ENCODE results near the gene OTX1.

The OTX1 gene

DNA sequence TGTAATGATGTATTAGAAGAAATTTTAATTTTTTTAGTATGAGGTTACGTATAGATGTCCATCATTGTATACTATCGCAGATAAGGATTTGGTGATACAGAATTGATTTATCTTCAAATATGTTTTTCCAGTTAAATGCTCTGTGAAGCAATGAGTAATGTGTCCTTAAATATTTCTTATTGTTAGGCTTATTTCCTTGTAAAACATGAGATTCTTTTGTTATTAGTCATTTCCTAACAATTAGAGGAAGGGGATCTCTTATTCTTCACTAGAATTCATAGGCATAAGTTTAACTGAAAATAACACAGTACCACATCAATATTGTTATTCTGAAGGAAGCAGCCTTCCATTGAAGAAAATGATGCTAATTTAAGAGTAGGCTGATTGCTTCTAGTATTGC, 15.5 kb upstream of the OTX1 start:
- H3K36me3 ChIP-seq (ENCODE audit: insufficient read depth, low read length): no peaks in the 10 kb centered on the region
- H3K9me3 ChIP-seq (ENCODE audit: control insufficient read depth, insufficient read depth, low read length): no peaks in the 10 kb centered on the region
- no peak overlapping the region for H3K9ac ChIP-seq (ENCODE audit: low read depth, low read length)
- H3K4me1 ChIP-seq (ENCODE audit: insufficient read depth, low read length): peaks cover 12% of the 10 kb centered on the region

- Histone ChIP-seq H3K4me1 (ENCODE audit: insufficient read depth, low read length) (peaks cover 16% of the 10 kb centered on the region), H3K36me3 (ENCODE audit: insufficient read depth, low read length) (no peaks in the 10 kb centered on the region), H3K9me3 (ENCODE audit: control insufficient read depth, insufficient read depth, low read length) (no peaks in the 10 kb centered on the region), H3K9ac (ENCODE audit: low read depth, low read length) (no peak overlapping the region)
Measured at GRCh38 chr2:63035660-63036059, 15.0 kb upstream of the OTX1 start.

DNA sequence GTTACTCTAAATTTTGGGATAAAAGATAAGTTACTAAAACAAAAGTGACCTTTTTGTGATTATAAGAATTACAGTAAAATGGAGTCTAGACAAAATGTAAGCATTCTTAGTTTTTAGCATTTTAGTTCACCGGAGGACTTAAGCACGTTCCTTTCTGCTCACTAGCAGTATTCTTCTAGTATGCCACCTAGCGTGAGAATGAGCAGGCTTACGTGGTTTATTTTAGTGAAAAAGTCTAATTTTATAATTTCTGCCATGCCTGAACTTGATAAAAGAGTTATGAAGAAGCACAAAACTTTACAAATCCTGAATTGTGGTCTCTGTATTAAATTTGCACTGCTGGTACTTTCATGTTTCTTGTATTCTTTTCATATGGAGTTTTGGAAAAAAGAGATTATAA, 12.6 kb upstream of the OTX1 start:
- Histone ChIP-seq H3K9ac (ENCODE audit: low read depth, low read length) (no peak overlapping the region), H3K4me1 (ENCODE audit: insufficient read depth, low read length) (peaks cover 27% of the 10 kb centered on the region), H3K36me3 (ENCODE audit: insufficient read depth, low read length) (no peaks in the 10 kb centered on the region), H3K9me3 (ENCODE audit: control insufficient read depth, insufficient read depth, low read length) (no peaks in the 10 kb centered on the region)

DNA sequence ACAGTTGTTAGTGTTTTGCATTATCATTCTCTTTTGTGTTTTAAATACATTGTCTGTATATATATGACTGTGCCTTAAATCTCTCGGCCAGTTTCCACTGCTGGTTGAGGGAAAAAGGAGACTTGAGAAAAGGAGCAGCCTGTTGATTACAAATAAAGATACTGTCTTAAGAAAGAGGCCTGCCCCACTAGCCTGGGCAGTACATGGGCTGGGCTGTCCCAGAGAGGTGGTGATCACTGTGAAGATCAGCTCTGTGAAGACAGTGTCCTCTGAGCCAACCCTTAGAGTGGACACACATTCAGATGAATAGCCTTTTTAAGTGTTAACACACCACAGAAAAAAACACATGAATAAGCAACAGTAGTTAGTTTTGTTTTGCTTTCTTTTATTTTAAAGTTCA, 10.0 kb upstream of the OTX1 start:
- Histone ChIP-seq H3K4me1 (ENCODE audit: insufficient read depth, low read length) (peaks cover 24% of the 10 kb centered on the region), H3K9me3 (ENCODE audit: control insufficient read depth, insufficient read depth, low read length) (no peaks in the 10 kb centered on the region), H3K9ac (ENCODE audit: low read depth, low read length) (no peak overlapping the region), H3K36me3 (ENCODE audit: insufficient read depth, low read length) (no peaks in the 10 kb centered on the region)

DNA sequence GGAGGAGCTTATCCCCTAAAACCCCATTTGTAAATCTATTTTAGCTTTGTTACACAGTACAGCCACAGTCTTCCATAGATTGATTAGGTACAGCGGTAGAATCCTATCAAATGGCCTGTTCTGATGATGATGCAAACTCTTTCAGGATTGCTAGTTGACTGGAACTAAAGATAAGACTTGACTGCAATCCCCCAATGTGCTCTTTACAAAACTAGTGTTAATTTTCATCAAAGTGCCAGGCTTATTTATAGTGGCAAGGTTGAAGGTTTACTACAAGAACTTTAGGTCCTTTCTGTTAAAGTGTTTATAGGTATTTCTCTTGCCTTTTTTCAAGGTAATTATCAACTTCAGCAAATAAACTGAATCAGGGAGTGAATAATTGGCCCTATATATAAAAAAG, 9.0 kb upstream of the OTX1 start:
- H3K4me1 ChIP-seq (ENCODE audit: insufficient read depth, low read length): peaks cover 28% of the 10 kb centered on the region
- no peaks in the 10 kb centered on the region for H3K36me3 ChIP-seq (ENCODE audit: insufficient read depth, low read length)
- H3K9ac ChIP-seq (ENCODE audit: low read depth, low read length): no peak overlapping the region
- no peaks in the 10 kb centered on the region for H3K9me3 ChIP-seq (ENCODE audit: control insufficient read depth, insufficient read depth, low read length)

GRCh38 chr2:63044362-63045327, 6.0 kb upstream of the OTX1 start:
- peaks cover 32% of the 10 kb centered on the region for H3K4me1 ChIP-seq (ENCODE audit: insufficient read depth, low read length)
- H3K9me3 ChIP-seq (ENCODE audit: control insufficient read depth, insufficient read depth, low read length): no peaks in the 10 kb centered on the region
- no peaks in the 10 kb centered on the region for H3K36me3 ChIP-seq (ENCODE audit: insufficient read depth, low read length)
- H3K9ac ChIP-seq (ENCODE audit: low read depth, low read length): peak overlapping the region; percentile 39; the same call in 1 of the 2 replicates

DNA sequence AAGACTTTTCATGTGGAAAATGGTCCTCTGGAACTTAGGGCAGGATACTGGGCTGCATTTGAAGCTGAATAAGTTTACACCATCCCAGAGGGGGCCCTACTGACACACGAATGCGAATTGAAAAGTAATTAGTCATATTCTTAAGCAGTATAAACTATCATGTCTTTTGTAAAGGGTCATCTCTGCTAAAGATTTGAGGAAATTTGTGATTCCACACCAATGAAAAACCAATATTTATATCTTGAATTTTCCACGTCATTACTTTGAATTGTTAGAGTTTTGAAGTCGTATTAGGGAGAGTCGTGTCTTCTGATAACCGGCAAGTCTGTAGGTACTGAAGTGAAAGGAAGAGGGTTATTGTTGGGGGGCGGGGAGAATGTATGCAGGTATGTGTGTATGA, 4.1 kb upstream of the OTX1 start:
- Histone ChIP-seq H3K36me3 (ENCODE audit: insufficient read depth, low read length) (no peaks in the 10 kb centered on the region), H3K9me3 (ENCODE audit: control insufficient read depth, insufficient read depth, low read length) (no peaks in the 10 kb centered on the region), H3K4me1 (ENCODE audit: insufficient read depth, low read length) (peaks cover 21% of the 10 kb centered on the region), H3K9ac (ENCODE audit: low read depth, low read length) (peak overlapping the region; percentile 61; the same call in 1 of the 2 replicates)

- no peaks in the 10 kb centered on the region for H3K36me3 ChIP-seq (ENCODE audit: insufficient read depth, low read length)
- H3K4me1 ChIP-seq (ENCODE audit: insufficient read depth, low read length): peaks cover 17% of the 10 kb centered on the region
- H3K9ac ChIP-seq (ENCODE audit: low read depth, low read length): peak overlapping the region; percentile 61; the same call in 1 of the 2 replicates
- no peaks in the 10 kb centered on the region for H3K9me3 ChIP-seq (ENCODE audit: control insufficient read depth, insufficient read depth, low read length)
Measured at GRCh38 chr2:63046961-63047320, 3.7 kb upstream of the OTX1 start.

DNA sequence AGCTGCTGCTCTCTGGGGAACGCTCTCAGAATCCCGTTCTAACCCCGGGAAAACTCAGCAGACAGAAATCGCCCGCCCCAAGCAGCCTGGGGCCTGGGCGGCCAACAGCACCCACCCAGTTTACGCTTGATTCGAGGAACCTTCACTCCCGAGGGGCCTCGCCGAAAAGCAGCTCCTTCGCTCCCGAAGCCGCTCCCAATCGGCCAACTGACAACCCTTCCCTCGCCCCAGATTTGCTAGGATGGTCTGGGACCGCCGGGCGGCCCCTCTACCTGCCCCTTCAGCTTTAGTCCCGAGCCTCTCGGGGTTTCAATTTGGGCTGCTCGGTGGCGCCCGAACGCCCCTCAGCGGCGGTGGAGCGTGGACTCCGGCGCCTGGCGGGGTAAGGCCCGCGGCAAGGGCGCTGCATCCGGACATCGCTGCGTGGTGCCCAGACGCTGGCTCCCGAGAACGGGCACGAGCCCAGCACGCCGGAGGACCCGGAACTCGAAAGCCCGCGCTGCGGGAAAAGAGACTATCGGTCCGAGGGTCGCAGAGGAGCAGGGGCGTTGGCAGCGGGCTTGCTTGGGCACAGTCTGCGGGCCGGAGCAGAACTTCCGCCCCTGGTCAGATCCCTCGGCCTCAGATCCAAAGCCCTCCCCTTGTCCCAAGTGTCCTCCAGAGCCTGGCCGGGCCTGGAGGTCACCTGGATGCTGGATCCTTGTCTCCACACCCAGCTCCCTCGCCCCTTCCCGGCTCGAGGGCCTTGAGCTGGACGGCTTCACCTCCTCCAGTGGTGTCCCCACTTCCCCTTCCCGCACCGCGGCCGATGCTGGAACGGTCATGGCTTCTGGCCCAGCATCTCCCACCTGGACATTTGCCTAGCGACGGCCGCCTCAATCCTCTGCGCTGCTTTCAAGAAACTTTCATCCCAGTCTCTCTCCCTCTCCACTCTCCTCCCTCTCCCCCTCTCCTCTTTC, 3.0 kb upstream of the OTX1 start:
- Histone ChIP-seq H3K9me3 (ENCODE audit: control insufficient read depth, insufficient read depth, low read length) (no peaks in the 10 kb centered on the region), H3K4me1 (ENCODE audit: insufficient read depth, low read length) (peaks cover 19% of the 10 kb centered on the region), H3K36me3 (ENCODE audit: insufficient read depth, low read length) (no peaks in the 10 kb centered on the region), H3K9ac (ENCODE audit: low read depth, low read length) (peak overlapping the region; percentile 61; the same call in 1 of the 2 replicates)

DNA sequence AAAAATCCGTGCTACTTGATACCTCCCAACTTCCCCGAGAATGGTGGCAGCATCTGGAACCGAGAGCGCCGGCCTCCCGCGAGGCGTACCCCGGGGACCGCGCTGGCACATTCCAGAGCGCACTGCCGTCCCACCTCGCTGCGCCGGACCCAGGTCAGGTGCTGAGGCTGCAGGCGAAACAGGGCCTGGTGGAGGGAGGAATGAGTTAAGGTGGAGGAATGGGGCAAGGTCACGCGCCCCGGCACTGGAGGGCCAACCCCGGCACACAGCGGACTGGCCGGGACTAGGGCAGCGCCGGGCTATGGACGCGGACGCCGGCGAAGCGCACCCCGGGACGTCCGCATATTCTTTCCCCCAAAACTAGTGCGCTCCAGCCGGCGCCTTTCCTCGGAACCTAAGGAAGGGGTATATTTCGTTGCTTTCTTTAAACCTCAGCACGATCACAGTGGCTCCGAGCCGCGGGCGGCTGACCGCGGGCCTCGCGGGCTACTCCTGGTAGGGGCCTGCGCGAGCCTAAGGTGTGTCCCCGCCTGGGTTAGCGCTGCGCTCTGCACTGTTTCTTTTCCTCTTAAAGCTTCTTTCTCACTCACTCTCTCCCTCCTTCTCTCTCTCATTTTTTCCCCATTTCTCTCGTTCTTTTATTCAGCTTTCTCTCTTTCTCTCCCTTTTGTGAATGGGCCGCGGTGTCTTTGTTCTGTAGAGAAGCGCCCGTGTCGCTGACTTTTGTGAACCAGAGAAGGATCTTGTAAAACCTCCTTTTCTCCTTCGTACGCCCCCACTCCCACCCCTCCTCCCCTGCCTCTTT, 2.1 kb upstream of the OTX1 start:
- peak overlapping the region; percentile 61 for H3K9ac ChIP-seq (ENCODE audit: low read depth, low read length)
- no peaks in the 10 kb centered on the region for H3K9me3 ChIP-seq (ENCODE audit: control insufficient read depth, insufficient read depth, low read length)
- H3K4me1 ChIP-seq (ENCODE audit: insufficient read depth, low read length): peaks cover 21% of the 10 kb centered on the region
- no peaks in the 10 kb centered on the region for H3K36me3 ChIP-seq (ENCODE audit: insufficient read depth, low read length)

GRCh38 chr2:63049211-63049969, 1.2 kb upstream of the OTX1 start:
- Histone ChIP-seq H3K36me3 (ENCODE audit: insufficient read depth, low read length) (no peaks in the 10 kb centered on the region), H3K4me1 (ENCODE audit: insufficient read depth, low read length) (peaks cover 21% of the 10 kb centered on the region), H3K9ac (ENCODE audit: low read depth, low read length) (peak overlapping the region; percentile 61), H3K9me3 (ENCODE audit: control insufficient read depth, insufficient read depth, low read length) (no peaks in the 10 kb centered on the region)

GRCh38 chr2:63049970-63050333, 678 bp upstream of the OTX1 start:
- no peaks in the 10 kb centered on the region for H3K36me3 ChIP-seq (ENCODE audit: insufficient read depth, low read length)
- H3K4me1 ChIP-seq (ENCODE audit: insufficient read depth, low read length): peaks cover 24% of the 10 kb centered on the region
- H3K9me3 ChIP-seq (ENCODE audit: control insufficient read depth, insufficient read depth, low read length): no peaks in the 10 kb centered on the region
- peak overlapping the region; percentile 61 for H3K9ac ChIP-seq (ENCODE audit: low read depth, low read length)

DNA sequence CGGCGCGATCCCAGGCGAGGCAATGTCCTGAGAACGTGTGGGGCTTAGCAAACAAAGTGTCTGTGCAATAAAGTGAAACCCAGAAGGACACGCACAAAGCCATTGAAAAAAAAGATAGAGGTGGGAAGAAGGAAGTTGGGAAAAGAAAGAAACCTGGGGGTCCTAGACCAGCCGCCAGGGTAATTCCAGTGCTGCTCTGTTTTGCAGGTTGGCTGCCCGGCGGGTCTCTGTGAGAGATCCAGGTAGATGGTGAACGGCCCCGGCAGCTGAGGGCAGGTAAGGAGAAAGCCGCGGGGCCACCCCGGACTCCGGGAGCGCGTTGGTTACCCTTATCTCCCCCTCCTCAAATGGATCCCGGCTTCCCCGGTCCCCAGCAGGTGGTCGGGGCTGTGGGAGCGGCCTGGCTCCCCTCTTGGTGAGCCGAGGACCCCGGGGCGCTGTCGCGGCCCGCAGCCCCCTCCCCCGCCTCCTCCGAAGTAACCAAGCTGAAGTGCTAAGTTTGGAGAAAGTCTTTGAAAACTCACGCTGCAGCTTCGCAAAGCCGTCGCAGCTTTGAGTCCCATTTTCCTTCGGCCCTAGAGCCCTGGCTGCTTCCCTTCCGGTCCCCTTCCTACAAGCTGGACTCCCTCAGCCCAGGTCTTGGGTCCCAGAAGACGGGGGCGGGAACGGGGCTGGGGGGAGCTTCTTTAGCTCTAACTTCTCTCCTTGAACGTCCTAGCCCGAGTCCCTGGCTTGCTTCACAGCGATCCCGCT, 588 bp downstream of the OTX1 start:
- Histone ChIP-seq H3K36me3 (ENCODE audit: insufficient read depth, low read length) (no peaks in the 10 kb centered on the region), H3K9me3 (ENCODE audit: control insufficient read depth, insufficient read depth, low read length) (no peaks in the 10 kb centered on the region), H3K4me1 (ENCODE audit: insufficient read depth, low read length) (peaks cover 15% of the 10 kb centered on the region), H3K9ac (ENCODE audit: low read depth, low read length) (peak overlapping the region; percentile 66)

Measured in ES-I3 (cell line).